HG03521 (cell line): ENCODE data around the gene ZNF778.
"Not testable (repeated sequence)": the region's sequence is repeated elsewhere in the genome, so short reads cannot be mapped to it uniquely, and the experiment has no call there.

Experiments used
- ATAC-seq: cut with Tn5 transposase; IDR thresholded peaks from one replicate; pipeline ENCODE4 v1.9.1; 2021; ENCODE audit warnings: mild to moderate bottlenecking, moderate library complexity; ENCODE audit not compliant: unreplicated experiment

ZNF778 gene

DNA sequence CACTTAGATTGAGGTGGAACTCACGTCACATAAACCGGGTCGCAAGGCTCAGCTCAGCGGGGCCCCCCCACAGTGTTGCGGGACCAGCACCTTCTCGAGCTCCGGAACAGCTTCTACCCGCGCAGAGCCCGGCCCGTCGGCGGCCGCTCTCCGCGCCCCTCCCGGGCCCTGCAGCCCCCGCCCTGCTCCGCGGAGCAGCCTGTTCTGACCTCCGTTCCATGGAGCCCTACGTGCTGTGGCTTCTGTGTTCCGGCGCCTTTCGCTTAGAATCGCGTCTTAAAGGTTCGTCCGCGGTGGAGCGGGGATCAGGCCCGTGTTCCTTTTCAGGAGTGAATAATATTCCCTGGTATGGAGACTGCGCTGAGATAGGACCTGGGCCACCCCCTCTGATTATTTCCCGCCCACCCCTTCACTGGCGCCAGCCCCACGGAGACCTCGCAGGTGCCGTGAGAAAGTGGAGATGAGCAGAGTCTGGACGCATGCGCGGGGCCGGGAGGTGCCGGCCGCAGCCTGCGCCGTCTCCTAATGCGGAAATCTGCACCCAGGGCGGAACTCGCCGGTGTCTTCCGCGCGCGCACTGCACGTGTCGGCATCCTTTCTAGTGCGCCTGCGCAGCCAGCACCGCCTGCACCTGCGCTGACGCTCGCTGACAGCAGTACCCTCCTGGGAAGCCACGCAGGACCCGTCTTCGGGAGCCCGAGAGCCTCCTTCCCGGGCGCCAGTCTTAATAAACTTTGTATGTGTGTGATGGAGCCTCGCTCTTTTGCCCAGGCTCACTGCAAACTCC is 30.9 kb downstream of the ZNF778 start:
- ATAC-seq: no peak

DNA sequence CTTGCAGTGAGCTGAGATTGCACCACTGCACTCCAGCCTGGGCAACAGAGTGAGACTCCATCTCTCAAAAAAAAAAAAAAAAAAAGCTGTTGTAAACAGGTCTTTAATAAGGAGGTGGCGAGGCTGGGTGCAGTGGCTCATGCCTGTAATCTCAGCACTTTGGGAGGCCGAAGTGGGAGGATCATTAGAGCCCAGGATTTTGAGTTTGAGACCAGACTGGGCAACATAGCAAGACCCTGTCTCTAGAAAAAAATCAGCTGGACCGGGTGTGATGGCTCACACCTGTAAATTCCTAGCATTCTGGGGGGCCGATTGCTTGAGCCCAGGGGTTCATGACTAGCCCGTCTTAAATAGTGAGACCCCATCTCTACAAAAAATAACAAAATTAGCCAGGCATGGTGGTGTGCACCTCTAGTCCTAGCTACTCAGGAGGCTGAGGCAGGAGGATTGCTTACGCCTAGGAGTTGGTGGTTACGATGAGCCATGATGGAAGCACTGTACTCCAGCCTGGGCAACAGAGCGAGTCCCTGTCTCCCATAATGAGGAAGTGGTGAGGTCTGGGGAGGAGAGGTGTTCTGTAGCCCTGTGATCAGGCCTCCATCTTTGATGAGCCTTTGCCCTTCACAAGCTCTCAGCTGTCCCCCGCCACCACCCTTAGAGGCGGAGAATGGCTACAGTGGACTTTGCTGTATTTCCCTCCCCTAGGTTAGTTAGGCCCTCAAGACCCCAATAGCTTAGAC is 36.2 kb downstream of the ZNF778 start:
- ATAC-seq: no peak

DNA sequence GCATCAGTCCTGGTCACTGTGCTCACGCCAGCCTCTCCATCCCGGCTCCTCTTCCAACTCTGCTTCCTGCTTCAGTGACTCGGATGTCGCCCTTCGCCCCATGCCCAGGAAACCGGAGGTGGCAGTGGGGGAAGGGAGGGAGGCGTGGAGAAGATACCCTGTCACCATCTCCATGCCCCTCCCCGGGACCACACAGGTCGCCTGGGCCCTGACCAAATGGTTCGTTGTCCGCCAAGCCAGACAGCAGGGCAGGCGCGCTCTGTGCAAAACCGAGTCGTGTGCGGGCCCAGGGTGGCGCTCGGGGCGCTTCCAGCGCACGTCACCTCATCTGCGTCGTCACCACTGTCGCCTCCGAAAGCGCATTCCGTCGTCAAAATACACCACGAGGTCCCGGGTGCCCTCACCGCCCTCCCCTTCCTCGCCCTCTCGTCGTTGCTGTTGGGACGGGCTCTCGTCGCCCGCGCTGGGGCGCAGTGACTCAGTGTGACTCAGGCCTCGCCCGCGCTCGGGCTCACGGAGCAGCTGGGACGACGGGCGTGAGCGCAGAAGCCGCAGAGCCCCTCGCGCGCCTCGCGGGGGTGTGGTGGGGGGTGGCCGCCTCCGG is 39.2 kb downstream of the ZNF778 start:
- no peak for ATAC-seq

DNA sequence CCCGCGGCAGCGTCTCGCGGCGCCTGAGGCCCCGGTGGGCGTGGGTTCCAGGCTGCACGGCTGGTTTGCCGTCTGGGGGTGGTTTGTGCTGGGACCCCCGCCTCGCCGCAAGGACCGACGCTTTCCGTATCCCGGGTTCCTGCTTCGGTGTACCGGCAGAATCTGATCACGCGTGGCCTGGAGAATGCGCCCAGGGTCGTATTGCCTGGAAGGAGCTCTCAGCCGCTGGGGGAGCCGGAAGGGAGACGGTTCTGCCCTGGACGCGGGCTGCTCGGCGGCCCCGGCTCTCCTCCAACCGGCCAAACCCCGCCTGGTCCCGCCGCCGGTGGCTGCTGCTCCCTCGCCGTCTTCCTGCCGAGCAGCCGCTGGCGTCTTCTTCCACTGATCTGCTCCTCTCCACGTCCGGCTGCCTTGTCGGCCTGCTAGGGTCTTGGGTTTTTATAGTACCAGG is 39.8 kb downstream of the ZNF778 start:
- no peak for ATAC-seq

DNA sequence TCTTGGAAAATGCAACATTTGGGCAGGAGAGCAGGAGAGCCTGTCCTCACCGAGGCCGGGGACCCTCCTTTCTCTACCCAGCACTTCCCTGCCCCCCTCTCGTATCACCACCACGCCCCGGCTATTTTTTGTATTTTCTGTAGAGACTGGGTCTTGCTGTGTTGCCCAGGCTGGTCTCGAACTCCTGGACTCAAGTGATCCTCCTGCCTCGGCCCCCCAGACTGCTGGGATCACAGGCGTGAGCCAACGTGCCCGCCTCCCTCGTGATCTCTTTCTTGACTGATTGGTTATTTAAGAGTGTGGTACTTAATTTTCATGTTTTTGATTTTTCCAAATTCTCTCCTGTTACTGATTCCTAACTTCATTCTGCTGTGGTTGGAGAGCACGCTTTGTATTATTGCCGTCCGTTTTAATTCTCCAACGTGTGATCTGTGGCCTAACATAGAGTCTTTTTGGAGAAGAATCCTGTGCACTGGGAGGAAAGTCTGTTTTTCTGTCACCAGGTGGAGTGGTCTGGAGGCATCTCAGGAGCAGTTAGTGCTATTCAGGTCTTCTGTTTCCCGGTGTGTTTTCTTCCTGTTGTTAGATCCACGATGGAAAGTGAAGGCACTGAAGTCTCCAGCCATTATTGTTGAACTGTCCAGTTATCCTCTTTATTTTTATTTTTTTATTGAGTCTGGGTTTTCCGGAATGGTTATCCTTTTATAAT is 40.4 kb downstream of the ZNF778 start:
- ATAC-seq: no peak

DNA sequence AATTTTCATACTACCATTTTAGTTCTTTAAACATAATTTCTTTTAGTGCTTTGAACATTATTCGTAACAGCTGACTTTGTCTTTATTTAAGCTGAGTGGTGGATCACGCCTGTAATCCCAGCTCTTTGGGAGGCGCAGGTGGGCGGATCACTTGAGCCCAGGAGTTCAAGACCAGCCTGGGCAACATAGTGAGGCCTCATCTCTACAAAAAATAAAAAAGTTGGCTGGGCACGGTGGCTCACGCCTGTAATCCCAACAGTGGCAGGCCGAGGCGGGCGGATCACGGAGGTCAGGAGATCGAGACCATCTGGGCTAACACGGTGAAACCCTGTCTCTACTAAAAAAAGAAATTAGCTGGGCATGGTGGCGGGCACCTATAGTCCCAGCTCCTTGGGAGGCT is 42.4 kb downstream of the ZNF778 start:
- ATAC-seq: not testable (repeated sequence)

DNA sequence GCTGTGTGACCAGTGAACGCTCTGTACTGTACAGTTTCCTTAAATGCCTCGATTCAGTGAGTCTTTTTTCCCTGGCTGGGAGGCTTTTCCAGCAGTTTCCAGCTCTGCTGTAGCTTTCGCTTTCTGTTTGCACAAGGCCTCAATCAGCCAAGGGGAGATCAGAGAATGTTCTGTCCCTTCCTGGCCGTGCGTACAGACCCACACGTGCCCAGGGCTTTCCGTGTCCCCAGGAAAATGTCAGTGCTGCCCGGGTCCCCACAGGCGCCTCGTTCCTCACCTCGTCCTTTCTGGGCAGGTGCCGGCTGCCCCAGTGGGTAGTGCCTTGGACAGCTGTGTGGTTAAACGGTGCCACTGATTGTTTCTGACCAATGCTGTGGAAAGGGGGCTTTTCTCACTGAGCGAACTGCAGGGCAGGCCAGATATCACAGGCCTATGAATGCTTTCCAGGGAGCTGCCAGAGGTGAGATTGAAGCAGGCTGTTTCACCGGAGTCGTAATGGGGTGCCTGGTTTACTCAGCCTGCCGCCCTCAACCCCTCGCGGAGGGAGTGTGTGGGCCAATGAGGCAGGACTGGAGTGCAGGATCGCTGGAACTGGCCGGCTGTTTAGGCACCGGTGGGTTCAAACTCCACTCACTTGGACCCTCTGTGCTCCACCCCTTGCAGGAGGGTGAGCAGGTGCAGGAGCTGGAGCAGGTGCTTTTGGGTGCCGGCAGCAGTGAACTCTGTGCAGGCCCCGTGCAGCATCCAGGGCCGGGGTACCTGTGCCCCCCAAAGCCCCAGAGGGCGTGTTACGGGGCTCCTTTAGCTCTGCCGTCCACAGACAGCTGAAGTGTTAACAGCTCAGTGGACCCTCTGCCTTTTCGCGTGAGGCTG is 44.4 kb downstream of the ZNF778 start:
- ATAC-seq: no peak

DNA sequence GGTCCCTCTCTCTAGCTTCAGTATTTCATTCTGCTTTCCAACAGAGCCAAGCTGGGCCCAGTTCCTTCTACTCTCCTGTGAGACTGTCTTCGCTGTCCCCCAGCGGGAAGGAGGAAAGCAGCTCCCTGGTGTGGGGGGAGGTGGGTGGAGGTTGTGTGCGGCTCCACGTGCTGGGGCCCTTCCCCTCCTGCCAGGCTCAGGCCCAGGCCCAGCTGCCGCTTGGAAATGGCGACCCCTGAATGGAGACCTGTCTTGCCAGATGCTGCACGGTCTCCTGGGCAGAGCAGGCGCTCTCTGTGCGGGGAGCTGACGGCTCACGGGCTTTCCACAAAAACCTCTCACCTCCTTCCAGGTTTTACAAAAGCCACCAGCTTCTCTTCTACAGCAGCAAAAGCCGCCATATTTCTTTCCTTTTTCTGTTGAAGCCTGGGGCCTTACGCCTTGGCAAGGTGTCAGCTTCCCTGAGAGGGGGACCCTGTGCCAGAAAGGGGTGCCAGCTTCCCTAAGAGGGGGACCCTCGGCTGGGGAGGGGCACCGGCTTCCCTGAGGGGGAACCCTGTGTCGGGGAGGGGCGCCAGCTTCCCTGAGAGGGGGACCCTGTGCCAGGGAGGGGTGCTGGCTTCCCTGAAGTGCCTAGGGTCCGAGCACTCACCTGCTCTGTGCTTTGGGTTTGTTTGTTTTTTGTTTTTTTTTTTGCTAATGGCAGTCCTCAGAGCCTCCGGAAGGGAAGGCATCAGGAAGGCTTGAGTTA is 47.5 kb downstream of the ZNF778 start:
- no peak for ATAC-seq

DNA sequence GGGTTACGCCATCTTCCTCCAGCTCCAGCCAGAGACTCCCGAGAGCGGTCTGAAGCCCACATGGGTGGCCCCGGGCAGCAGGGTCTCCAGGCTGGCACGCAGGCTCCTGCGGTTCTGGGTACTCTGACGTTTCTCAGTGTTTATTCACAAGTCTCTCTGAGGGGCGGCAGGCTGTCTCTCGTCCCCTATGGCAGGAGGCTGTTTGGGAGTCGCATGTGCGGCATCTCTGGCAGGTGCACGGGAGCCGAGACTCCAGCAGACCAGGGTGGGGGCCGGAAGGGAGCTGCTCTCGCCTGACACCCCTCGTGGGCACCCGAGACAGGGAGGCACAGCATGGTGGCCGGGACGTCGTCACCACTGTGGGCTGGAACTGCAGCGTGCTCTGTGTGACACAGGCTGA is 48.1 kb downstream of the ZNF778 start:
- ATAC-seq: no peak

DNA sequence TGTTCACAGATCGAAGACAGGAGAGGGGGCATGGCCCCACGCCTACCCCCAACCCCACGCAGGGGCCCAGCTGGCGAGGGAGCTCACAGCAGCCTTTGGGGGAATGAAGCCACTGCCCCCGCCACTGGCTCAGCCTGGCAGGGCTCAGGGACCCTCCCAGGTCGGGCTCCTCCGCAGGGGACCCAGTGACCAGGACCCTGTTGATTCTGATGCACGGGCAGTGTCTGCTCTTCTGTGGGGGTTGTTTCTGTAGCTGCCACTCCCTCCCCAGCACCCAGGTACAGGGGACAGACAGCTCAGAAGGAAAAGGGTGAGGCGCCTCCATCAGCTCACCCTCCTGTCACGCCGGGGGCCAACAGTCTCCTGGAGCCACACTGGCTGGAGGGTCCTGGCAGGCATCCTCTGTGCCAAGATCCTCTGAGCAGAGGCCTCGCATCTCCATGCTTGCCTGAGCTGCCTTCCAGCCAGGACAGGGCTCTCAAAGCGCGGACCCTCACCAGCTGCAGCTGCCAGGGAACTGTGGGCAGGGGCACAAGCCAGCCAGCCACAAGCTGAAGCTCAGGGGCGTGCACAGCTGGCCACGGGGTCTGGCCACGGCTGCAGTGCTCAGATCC is 49.1 kb downstream of the ZNF778 start:
- ATAC-seq: no peak

DNA sequence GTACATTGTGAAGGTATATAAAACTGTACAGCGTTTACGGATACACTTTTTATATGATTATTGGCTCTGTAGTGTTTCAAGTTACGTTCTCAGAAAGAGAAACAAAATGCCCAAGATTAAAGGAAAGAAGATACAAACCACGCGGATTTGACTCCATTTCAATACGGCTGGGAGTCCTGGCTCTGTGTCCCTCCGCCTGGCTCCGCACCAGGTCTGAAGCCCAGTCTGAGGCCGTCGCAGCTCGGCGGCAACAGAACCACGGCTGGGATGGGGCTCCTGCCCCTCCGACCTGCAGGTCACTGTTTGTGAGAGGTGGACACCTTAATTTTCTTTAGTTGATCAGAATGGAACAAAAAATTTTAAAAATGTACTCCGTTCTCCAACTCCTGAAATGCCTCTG is 50.2 kb downstream of the ZNF778 start:
- not testable (repeated sequence) for ATAC-seq

DNA sequence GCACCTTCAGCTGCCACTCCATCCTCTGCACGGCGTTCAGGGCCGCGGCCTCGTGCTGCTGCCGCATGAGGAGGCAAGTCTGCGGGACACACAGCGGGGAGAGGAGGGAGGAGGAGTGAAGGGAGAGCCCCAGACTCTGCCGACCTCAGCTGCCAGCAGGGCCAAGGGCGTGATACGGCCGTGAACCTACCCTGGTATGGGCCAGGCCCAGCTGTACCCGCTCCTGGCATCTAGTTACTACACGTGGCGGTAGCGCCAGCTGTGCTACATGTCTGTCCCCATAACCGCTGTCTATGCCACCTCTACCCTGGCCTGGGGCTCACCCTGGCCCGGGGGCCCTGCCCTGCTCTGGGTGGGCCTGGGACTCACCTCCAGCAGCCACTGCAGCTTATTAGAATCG is 51.1 kb downstream of the ZNF778 start:
- ATAC-seq: no peak

DNA sequence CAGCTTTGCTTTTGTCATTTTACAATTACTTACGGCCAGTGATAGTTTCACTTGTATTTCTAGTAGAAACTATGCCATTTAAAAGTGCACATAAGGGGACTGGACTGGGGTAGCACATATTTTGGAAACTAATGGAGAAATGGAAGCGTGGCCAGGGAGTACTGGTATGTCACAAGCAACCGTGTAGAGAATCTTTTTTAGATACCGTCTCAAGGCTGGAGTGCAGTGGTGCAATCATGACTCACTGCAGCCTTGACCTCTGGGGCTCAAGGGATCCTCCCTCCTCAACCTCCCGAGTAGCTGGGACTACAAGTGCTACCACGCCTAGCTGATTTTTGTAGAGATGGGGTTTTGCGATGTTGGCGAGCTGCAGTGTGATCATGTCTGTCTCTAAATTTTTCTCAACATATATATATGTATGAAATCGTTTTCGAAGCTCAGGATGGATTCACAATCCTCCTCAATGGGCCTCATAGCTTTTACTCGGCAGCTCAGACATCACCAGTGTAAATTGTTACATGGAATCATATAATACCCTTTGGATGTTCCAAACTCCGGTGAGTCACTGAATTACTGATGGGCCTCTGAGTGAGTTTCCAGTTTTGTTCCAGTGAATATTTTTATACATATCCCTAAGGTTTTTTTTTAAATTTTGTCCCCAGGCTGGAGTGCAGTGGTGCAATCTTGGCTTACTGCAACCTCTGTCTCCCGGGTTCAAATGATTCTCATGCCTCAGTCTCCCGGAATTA is 51.7 kb downstream of the ZNF778 start:
- no peak for ATAC-seq

DNA sequence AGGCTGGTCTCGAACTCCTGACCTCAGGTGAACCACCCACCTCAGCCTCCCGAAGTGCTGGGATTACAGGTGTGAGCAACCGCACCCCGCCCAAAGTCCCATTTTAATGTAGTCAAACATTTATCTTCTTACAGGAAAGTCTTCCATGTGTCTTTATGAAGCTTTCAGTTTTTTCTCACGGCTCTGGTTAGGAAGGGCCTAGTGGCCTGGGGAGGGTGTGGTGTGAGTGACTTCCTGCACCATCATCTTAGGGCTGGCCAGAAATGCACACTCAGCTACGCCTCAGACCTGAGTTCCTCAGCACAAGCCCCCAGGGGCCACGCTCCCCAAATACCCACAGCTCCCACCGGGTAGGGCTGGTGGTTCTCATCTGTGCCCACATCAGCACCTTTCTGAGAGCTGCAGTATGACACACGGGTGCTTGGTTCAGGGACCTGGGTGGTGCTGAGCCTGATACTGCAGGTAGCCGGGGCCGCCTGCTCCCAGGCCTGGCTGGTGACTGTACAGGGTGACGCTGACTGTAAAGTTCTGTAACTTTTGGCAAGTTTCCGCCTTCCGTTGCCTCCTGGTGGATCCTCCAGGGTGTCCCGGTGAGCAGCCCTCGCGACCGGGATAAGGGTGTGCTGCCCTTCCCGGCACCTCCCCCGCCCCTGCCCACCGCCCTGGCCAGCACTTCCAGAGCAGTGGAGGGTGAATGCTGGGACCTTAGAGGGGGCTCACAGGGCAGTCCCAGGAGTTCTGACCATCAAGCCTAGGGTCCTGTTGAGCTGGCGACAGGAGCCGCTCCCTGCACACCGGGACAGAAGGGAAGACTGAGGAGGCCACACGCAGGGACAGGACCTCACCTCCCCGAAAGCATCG is 52.5 kb downstream of the ZNF778 start:
- no peak for ATAC-seq

DNA sequence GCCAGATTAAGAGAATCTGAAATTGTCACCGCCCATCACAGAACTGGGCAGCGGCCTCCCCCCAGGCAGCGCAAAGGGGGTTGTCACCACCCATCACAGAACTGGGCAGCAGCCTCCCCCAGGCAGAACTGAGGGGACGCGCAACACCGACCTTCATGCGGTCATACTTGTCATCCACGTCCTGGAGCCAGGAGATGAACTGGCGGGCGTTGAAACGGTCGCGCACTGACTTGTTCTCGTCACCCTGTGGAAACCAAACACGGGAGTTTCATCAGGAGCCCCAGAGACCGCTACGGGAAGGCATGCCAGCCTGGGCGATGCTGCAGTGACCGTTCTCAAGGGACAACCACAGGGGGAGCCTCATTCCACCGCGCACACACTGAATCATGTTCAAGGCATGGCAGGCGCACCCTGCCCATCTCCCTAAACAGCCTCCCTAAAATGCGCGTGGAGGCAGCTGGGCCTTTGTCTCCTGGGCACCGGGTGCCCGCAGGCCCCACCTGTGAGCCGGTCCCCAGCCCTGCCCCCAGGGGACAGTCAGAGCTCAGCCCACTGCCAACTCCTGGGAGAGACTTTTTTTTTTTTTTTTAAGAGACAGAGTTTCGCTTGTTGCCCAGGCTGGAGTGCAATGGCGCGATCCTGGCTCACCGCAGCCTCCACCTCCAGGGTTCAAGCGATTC is 53.3 kb downstream of the ZNF778 start:
- ATAC-seq: no peak

DNA sequence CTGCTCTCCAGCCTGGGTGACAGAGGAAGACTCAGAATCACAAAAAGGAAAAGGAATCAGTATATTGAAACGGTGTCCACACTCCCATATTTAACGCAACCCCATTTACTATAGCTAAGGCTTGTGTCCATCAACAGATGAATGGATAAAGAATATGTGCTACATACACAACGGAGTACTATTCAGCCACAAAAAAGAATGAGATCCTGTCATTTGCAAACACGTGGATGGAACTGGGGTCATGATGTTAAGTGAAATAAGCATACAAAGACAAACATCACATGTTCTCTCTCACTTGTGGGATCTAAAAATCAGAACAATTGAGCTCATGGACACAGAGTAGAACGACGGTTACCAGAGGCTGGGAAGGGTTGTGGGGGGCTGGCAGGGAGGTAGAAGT is 55.1 kb downstream of the ZNF778 start:
- no peak for ATAC-seq
